Psoas muscle (tissue), 8 donors: ENCODE measurements around the gene FAM171A1. TPM values are rescaled to one million over a fixed set of nuclear protein-coding genes. Genes with fewer than 3 reads are reported as not detected.

Source experiments
- ATAC-seq, 4 donors: fragments of 200-7000 bp; cut with Tn5 transposase; one replicate each; pipeline ENCODE4 v1.9.1; 2020; ENCODE audit warnings: moderate library complexity in 3 of 4, mild to moderate bottlenecking in 2 of 4
- DNase-seq, 2 donors: peaks; one replicate each; pipeline ENCODE4 v3.0.0-alpha.2; 2020
- H3K27ac ChIP-seq: fragments of 200-600 bp; one replicate; pipeline ENCODE4 v1.8.0; 2022
- H3K27me3 ChIP-seq, 3 donors: fragments of 200-600 bp in 1 of 3; one replicate each; pipeline versions ENCODE4 v1.6.1 to v1.8.0; 2013 to 2022; ENCODE audit warnings: low read length in 2 of 3, mild to moderate bottlenecking in 2 of 3, moderate library complexity in 1 of 3; ENCODE audit not compliant: insufficient read depth in 3 of 3
- H3K36me3 ChIP-seq, 2 donors: fragments of 200-600 bp in 1 of 2; one replicate each; pipeline versions ENCODE4 v1.6.1 to v1.8.0; 2013 to 2022; ENCODE audit warnings: low read depth in 1 of 2, mild to moderate bottlenecking in 1 of 2, moderate library complexity in 1 of 2; ENCODE audit not compliant: insufficient read depth in 1 of 2
- H3K4me1 ChIP-seq: fragments of 200-600 bp; one replicate; pipeline ENCODE4 v1.8.0; 2022
- H3K4me3 ChIP-seq: fragments of 200-600 bp; one replicate; pipeline ENCODE4 v1.8.0; 2022; ENCODE audit warnings: mild to moderate bottlenecking
- H3K9me3 ChIP-seq: fragments of 200-600 bp; one replicate; pipeline ENCODE4 v1.8.0; 2022
- WGBS, 3 donors: extraction: QIAGEN DNeasy Blood & Tissue Kit; methylation state at CpG; one replicate each; pipeline versions ENCODE4 v1.1.6 to v1.1.7; 2013; 5-methylcytosine and 5-hydroxymethylcytosine counted together
- intact Hi-C, 2 donors: fragments of 100-400 bp; cut with DNase I; formaldehyde crosslinking; loops; one replicate each; pipeline versions ENCODE4 v1.11.0 to v1.14.2; 2022
- polyA plus RNA-seq, 3 donors: library from polyadenylated mRNA; stranded (reverse); fragments of 200-250 nt; gene quantifications; one replicate each; pipeline ENCODE4 v1.2.3, GENCODE V29; 2013
- total RNA-seq, 4 donors: library from RNA; stranded (reverse); fragmentation: NEBNext Ultra II Directional in 2 of 4; extraction: Animal tissue kit (Norgen Biotek cat#: 25700) in 2 of 4; gene quantifications; one replicate each; pipeline versions ENCODE4 v1.2.1 to v1.2.4, GENCODE V29; 2021 to 2023
- TF ChIP-seq, protein P1 (sequence below): fragments of 200-600 bp; IDR thresholded peaks from one replicate; pipeline ENCODE4 v1.8.0; 2022; ENCODE audit warnings: antibody characterized with exemption
- donor health status: healthy with polysubstance abuse.
- donor health status: DM: no; HTN: no; CAD: no; lungs with moderate emphysema.
- donor health status: Bipolar disorder and iron deficiency.
- donor health status: healthy.
- donor health status: DM: yes; HTN: yes; CAD: no.
- donor health status: DM: no; HTN: no; CAD: no.
- donor health status: DM: no; HTN: no; CAD: no.
- donor health status: DM: yes; HTN: yes; CAD: no.

Gene FAM171A1
- total and polyA plus RNA-seq, 7 donors, result 3.9 to 10.5 (median 5.0) TPM

- TF ChIP-seq, protein P1, sequence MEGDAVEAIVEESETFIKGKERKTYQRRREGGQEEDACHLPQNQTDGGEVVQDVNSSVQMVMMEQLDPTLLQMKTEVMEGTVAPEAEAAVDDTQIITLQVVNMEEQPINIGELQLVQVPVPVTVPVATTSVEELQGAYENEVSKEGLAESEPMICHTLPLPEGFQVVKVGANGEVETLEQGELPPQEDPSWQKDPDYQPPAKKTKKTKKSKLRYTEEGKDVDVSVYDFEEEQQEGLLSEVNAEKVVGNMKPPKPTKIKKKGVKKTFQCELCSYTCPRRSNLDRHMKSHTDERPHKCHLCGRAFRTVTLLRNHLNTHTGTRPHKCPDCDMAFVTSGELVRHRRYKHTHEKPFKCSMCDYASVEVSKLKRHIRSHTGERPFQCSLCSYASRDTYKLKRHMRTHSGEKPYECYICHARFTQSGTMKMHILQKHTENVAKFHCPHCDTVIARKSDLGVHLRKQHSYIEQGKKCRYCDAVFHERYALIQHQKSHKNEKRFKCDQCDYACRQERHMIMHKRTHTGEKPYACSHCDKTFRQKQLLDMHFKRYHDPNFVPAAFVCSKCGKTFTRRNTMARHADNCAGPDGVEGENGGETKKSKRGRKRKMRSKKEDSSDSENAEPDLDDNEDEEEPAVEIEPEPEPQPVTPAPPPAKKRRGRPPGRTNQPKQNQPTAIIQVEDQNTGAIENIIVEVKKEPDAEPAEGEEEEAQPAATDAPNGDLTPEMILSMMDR, result no peak
- no peaks in the 10 kb centered on the region for H3K36me3 ChIP-seq
- H3K27ac ChIP-seq, result no peak overlapping the region
- intact Hi-C loops, result no loop called here
- no peaks in the 10 kb centered on the region for H3K4me1 ChIP-seq
- H3K27me3 ChIP-seq, result no peaks in the 10 kb centered on the region
- H3K9me3 ChIP-seq, result no peaks in the 10 kb centered on the region
- ATAC-seq (no peak), DNase-seq (no peak)
- WGBS, 3 donors, result 92 to 97% (median 97%) methylated on average over 7 of the region's 7 CpGs
- no peak overlapping the region for H3K4me3 ChIP-seq
These were observed 18.3 kb downstream of the FAM171A1 start for GRCh38 chr10:15352836-15353235.

GRCh38 chr10:15352201-15352600 is 18.9 kb downstream of the FAM171A1 start:
- intact Hi-C loops, result no loop called here
- TF ChIP-seq, protein P1, result no peak
- H3K9me3 ChIP-seq, result no peaks in the 10 kb centered on the region
- no peak overlapping the region for H3K4me3 ChIP-seq
- no peaks in the 10 kb centered on the region for H3K27me3 ChIP-seq
- H3K4me1 ChIP-seq, result no peaks in the 10 kb centered on the region
- WGBS, 3 donors, result 80 to 86% (median 80%) methylated on average over 3 of the region's 3 CpGs
- no peak overlapping the region for H3K27ac ChIP-seq
- DNase-seq (no peak), ATAC-seq (no peak)
- H3K36me3 ChIP-seq, result no peaks in the 10 kb centered on the region

DNA sequence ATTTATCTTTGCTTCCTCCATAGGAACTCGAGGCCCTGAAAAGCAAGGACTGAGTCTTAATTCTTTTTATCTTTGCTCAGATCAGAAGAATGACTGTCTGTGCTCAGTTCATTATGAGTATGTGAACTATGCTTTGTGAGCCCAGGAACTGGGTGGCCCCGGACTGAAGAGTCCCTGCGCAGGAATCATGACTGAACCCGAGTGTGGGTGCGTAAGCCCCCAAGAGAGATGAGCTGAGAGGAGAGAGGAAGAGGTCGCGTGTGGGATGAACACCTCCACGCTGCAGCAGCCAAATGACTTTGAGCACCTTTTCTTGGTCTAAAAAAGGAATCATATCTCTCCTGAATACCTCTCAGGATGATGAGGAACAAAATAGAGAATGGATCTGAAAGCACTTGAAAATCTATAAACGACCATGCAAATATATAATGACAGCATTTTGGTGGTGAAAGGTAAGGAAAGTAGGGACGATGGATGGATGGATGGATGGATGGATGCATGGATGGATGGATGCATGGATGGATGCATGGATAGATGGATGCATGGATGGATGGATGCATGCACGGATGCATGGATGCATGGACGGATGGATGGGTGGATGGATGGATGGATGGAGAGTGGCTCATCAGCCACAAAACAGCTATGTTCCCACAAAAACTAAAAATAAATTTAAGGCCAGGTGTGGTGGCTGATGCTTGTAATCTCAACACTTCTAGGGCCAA is 19.8 kb downstream of the FAM171A1 start:
- ATAC-seq, result no peak
- H3K9me3 ChIP-seq, result no peaks in the 10 kb centered on the region
- H3K4me3 ChIP-seq, result no peak overlapping the region
- H3K27me3 ChIP-seq, result no peaks in the 10 kb centered on the region
- no peak for DNase-seq
- H3K36me3 ChIP-seq, result no peaks in the 10 kb centered on the region
- no peak overlapping the region for H3K27ac ChIP-seq
- intact Hi-C loops, result no loop called here
- 83 to 88% (median 86%) methylated on average over 12 of the region's 12 CpGs for WGBS, 3 donors
- H3K4me1 ChIP-seq, result no peaks in the 10 kb centered on the region
- TF ChIP-seq, protein P1, result no peak

DNA sequence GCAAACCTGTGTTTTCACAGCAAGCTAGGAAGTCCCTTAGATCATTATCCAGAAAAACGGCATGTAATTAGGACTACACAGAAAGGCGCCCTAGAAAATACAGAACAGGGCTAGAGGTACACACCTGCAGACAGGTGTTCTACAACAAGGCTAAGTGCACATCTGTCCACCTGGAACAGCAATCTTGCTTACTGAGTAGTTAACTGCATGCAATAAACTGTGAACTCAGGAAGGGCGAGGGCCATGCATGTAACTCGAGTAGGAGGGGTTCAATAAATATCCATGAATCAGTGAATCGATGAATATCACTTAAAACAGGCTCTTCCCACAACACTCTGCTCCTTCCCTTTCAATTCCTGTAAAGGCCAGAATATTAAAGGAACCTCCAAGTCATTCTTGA is 22.0 kb downstream of the FAM171A1 start:
- 40 to 53% (median 51%) methylated on average over 5 of the region's 5 CpGs for WGBS, 3 donors
- intact Hi-C loops, result no loop called here
- Histone ChIP-seq H3K36me3 (no peaks in the 10 kb centered on the region), H3K4me3 (peak overlapping the region; percentile 42), H3K4me1 (no peaks in the 10 kb centered on the region), H3K9me3 (no peaks in the 10 kb centered on the region), H3K27ac (no peak overlapping the region), H3K27me3 (no peaks in the 10 kb centered on the region)
- TF ChIP-seq, protein P1, result no peak
- no peak for ATAC-seq
- DNase-seq, result no peak

DNA sequence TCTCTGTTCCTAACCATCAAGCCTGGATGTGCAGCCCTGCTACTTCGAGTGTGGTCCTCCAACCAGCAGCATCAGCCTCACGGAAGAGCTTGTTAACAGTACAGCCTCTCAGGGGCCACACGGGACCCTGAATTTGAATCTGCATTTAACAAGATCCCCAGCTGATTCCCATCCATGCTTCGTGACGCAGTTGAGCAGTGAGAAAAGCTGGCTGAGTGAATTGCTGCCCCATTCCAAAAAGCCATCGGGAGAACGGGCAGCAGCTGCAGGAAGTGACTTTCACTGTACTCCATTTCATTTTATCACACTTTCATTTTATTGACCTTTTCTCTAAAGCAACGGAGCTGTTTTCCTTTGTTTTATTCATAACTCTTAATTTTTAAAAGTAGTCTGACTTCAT is 22.5 kb downstream of the FAM171A1 start:
- H3K4me3 ChIP-seq, result peak overlapping the region; percentile 42
- H3K36me3 ChIP-seq, result no peaks in the 10 kb centered on the region
- 16 to 26% (median 25%) methylated on average over 8 of the region's 8 CpGs for WGBS, 3 donors
- H3K4me1 ChIP-seq, result no peaks in the 10 kb centered on the region
- intact Hi-C loops, result no loop called here
- no peak overlapping the region for H3K27ac ChIP-seq
- no peaks in the 10 kb centered on the region for H3K9me3 ChIP-seq
- TF ChIP-seq, protein P1, result no peak
- no peaks in the 10 kb centered on the region for H3K27me3 ChIP-seq
- DNase-seq (no peak), ATAC-seq (no peak)
